Calu3 (cell line): ENCODE results near the gene XPR1. TPM values are rescaled to one million over a fixed set of nuclear protein-coding genes. Genes with fewer than 3 reads are reported as not detected.

Experiments
- BruUV-seq: library from RNA; stranded (reverse); fragments of 400-500 nt; replicated peaks from 2 replicates; lab custom pipeline; 2021; lab: Mats Ljungman, UMichigan
- CTCF ChIA-PET: fragments of 300-600 bp; sonication (Branson Sonifier 250); formaldehyde crosslinking; loops from one replicate; lab custom pipeline; 2022; ENCODE audit warnings: antibody characterized with exemption; lab: Charles Lee
- DNase-seq: peaks from one replicate; pipeline ENCODE4 v3.0.0; 2022
- H3K27ac Mint-ChIP-seq: one replicate; pipeline ENCODE4 v1.8.0; 2022; ENCODE audit warnings: mixed read lengths; ENCODE audit not compliant: unreplicated experiment
- H3K27me3 Mint-ChIP-seq: one replicate; pipeline ENCODE4 v1.8.0; 2022; ENCODE audit warnings: mixed read lengths; ENCODE audit not compliant: unreplicated experiment
- H3K36me3 Mint-ChIP-seq: one replicate; pipeline ENCODE4 v1.8.0; 2022; ENCODE audit warnings: mild to moderate bottlenecking, moderate library complexity, mixed read lengths; ENCODE audit not compliant: insufficient read depth, unreplicated experiment
- H3K4me1 Mint-ChIP-seq: one replicate; pipeline ENCODE4 v1.8.0; 2022; ENCODE audit warnings: mild to moderate bottlenecking, low read depth, mixed read lengths; ENCODE audit not compliant: unreplicated experiment
- H3K4me3 Mint-ChIP-seq: one replicate; pipeline ENCODE4 v1.8.0; 2022; ENCODE audit warnings: mild to moderate bottlenecking, low read depth, moderate library complexity, mixed read lengths; ENCODE audit not compliant: unreplicated experiment
- H3K9me3 Mint-ChIP-seq: one replicate; pipeline ENCODE4 v1.8.0; 2022; ENCODE audit warnings: low read depth, mixed read lengths; ENCODE audit not compliant: unreplicated experiment
- intact Hi-C: fragments of 100-400 bp; cut with micrococcal nuclease; formaldehyde crosslinking; loops from one replicate; pipeline ENCODE4 v1.10.0; 2022; ENCODE audit not compliant: unreplicated experiment
- total RNA-seq: library from RNA; stranded (reverse); gene quantifications from 2 replicates; pipeline ENCODE4 v1.2.3, GENCODE V29; 2022
- TF ChIP-seq, protein P1 (sequence below): fragments of 200-600 bp; IDR thresholded peaks from one replicate; pipeline ENCODE4 v1.8.0; 2022; ENCODE audit warnings: antibody characterized with exemption; ENCODE audit not compliant: unreplicated experiment

Gene XPR1
- total RNA-seq, 1 experiment from 2014 or later: 44.5 TPM

DNA sequence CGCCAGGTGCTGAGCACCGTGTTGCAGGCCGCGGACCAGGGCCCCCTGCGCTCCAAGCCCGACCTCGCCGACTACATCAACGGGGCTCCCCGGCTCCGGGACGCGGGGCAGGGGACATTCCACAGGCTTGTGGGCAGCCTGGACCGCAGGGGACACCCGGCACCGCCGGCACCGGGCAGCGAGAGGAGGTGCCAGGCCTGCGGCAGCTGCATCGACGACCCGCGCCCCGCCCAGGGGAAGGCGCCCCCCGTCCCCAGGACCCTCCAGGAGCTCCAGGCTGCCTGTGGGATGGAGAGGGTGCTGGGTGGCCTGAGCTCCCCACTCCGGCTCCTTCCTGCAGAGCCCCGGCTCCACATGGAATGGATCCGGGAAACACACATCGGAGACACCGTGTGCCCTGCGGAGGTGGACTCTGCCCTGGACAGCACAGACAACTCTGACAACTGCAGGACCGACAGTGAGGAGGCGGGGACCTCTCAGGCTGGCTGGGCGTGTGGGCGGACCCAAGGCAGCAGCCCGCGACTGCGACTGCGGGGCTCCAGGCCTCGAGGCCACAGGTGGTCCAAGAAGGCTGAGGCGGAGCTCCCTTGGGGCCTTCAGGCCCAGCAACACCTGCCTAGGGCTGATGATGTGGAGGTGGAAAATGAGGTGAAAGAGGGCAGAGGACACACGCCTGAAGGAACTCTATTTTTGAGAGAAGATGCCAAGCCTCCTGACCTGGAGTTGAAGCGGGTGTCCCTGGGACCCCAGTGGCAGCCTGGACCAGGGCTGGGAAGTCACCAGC lies 303.7 kb downstream of the XPR1 start:
- H3K27ac Mint-ChIP-seq: no peak overlapping the region
- no peaks in the 10 kb centered on the region for H3K9me3 Mint-ChIP-seq
- no peak overlapping the region for H3K4me3 Mint-ChIP-seq
- intact Hi-C loops: no loop called here
- H3K36me3 Mint-ChIP-seq: no peaks in the 10 kb centered on the region
- CTCF ChIA-PET: interaction anchor here (0.5 kb wide), 1 partner anchor 435 kb away, joined by 3 read pairs; no protein-coding TSS in a partner anchor
- TF ChIP-seq, protein P1, sequence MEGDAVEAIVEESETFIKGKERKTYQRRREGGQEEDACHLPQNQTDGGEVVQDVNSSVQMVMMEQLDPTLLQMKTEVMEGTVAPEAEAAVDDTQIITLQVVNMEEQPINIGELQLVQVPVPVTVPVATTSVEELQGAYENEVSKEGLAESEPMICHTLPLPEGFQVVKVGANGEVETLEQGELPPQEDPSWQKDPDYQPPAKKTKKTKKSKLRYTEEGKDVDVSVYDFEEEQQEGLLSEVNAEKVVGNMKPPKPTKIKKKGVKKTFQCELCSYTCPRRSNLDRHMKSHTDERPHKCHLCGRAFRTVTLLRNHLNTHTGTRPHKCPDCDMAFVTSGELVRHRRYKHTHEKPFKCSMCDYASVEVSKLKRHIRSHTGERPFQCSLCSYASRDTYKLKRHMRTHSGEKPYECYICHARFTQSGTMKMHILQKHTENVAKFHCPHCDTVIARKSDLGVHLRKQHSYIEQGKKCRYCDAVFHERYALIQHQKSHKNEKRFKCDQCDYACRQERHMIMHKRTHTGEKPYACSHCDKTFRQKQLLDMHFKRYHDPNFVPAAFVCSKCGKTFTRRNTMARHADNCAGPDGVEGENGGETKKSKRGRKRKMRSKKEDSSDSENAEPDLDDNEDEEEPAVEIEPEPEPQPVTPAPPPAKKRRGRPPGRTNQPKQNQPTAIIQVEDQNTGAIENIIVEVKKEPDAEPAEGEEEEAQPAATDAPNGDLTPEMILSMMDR: no peak
- peaks cover 28% of the 10 kb centered on the region for H3K27me3 Mint-ChIP-seq
- H3K4me1 Mint-ChIP-seq: no peaks in the 10 kb centered on the region
- BruUV-seq: no TSS peak
- no peak for DNase-seq

DNA sequence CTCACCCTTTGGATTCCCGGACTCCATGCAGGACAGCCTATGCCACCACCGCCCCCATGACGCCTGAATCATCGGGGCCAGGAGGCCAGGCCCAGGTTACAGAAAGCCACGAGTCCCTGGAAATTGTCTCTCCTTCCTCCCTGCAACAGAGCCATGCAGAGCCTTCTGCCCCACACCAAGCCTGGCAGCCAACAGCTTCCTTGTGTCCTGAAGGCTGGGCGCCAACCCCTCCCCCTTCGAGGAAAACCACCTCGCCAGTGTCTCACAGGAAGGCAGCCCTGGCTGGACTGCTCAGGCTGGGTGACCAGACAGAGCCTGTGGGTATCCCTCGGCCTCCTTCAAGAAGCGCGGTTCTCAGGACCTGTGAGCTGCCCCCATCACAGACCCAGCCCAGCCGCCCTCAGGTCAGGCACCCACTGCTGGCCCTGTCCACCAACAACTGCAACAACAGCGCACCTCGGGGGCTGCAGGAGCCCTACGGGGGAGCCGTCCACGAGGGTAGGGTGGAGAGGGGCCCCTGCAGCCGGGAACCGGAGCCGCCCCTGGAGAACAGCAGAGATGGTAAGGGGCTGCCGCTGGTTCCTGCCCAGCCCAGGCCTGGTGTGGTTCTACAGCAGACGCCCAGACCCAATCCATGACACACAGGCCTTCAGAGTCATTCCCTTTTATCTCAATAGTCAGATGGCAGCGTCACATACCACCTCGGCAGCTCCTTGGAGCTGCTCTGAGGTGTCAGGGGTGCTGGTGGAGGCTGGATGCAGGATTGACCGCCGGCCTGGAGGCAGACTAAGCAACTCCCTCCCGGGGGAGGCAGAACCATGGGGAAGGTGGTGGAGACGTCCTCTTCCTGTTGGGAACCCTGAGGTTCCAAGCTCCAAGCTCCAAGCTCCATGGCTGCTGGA lies 304.5 kb downstream of the XPR1 start:
- no peaks in the 10 kb centered on the region for H3K9me3 Mint-ChIP-seq
- CTCF ChIA-PET: interaction anchor here (0.5 kb wide), 1 partner anchor 436 kb away, joined by 3 read pairs; no protein-coding TSS in a partner anchor
- H3K36me3 Mint-ChIP-seq: no peaks in the 10 kb centered on the region
- intact Hi-C loops: no loop called here
- no peak overlapping the region for H3K4me3 Mint-ChIP-seq
- no peak for DNase-seq
- peaks cover 30% of the 10 kb centered on the region for H3K27me3 Mint-ChIP-seq
- no TSS peak for BruUV-seq
- TF ChIP-seq, protein P1: no peak
- H3K27ac Mint-ChIP-seq: no peak overlapping the region
- H3K4me1 Mint-ChIP-seq: no peaks in the 10 kb centered on the region

DNA sequence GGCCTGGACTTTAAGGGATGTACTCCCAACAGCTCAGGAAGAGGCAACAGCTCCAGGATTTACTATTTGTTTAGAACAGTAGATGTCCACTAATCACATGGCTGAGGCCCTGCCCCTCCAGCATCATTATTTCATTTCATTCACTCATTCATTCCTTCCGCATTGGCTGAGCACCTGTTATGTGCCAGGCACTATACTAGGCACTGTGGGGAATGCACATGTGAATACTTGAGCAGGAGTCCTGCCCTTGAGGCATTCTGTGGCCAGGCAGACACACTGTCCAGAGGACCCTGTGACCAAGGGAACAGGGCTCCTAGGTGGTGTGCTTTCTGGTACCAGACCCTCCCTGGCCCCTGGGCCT lies 305.2 kb downstream of the XPR1 start:
- Mint-ChIP-seq H3K36me3 (no peaks in the 10 kb centered on the region), H3K4me3 (no peak overlapping the region), H3K4me1 (no peaks in the 10 kb centered on the region), H3K27me3 (peaks cover 30% of the 10 kb centered on the region), H3K27ac (no peak overlapping the region), H3K9me3 (no peaks in the 10 kb centered on the region)
- intact Hi-C loops: no loop called here
- no TSS peak for BruUV-seq
- TF ChIP-seq, protein P1: no peak
- no peak for DNase-seq
- CTCF ChIA-PET: no interaction called here

DNA sequence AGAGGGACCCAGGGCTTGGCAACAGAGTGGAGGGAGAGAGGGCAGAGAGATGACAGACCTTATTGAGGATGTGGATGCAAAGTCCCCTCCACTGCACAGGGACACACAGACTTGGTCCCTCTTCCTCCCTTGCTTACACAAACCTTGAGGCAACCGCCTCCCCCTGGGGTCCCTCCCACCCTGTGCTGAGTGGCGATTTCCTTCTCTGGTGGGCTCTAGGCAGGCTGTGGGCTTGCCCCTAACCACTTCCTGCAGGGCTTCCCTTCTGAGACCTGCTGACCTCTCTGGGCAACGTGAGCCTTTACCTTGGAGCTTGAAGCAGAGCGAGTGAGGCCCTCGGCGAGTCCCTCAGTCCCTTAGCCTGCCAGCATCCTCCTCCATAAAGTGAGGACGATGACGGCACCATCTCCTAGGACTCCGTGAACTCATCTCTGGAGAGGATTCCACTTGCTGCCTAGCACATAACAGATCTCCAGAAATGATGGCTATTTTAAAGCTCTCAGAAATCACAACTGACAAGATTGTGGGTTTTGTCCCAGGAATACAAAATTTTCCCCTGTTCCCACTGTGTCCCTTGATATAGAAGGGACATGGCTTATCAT lies 305.9 kb downstream of the XPR1 start:
- Mint-ChIP-seq H3K27ac (no peak overlapping the region), H3K9me3 (no peaks in the 10 kb centered on the region), H3K36me3 (no peaks in the 10 kb centered on the region), H3K4me1 (no peaks in the 10 kb centered on the region), H3K27me3 (peaks cover 30% of the 10 kb centered on the region), H3K4me3 (no peak overlapping the region)
- no peak for DNase-seq
- TF ChIP-seq, protein P1: no peak
- BruUV-seq: no TSS peak
- intact Hi-C loops: no loop called here
- CTCF ChIA-PET: no interaction called here
